ENCODE data around the gene LMBR1. TPM values are rescaled to one million over a fixed set of nuclear protein-coding genes. Genes with fewer than 3 reads are reported as not detected.

LMBR1 gene
- total RNA-seq, 2 donors from 2014 or later, result 39.4 to 45.2 TPM

Other genes starting within 250 kb of the LMBR1 start
- gene NOM1, start 56.5 kb upstream of the LMBR1 start, total RNA-seq, result 1 to 10 TPM; 8.9 to 9.4 TPM
- not detected for gene MNX1, start 117.5 kb upstream of the LMBR1 start, total RNA-seq
- gene UBE3C, start 245.7 kb upstream of the LMBR1 start, total RNA-seq, result 10 to 100 TPM; 46.1 to 55.4 TPM